Measurements from ENCODE around the gene CLVS2.

CLVS2 gene

GRCh38 chr6:123105561-123105960, 109.5 kb downstream of the CLVS2 start:
- H3K9me3 ChIP-seq (ENCODE audit: control insufficient read depth, low read length): peaks cover 2% of the 10 kb centered on the region
- no peaks in the 10 kb centered on the region for H3K27me3 ChIP-seq (replicated peaks; ENCODE audit: control insufficient read depth, insufficient read depth, low read length, poor library complexity, severe bottlenecking)
- no peak for DNase-seq
- no peaks in the 10 kb centered on the region for H3K36me3 ChIP-seq (ENCODE audit: control insufficient read depth, insufficient read depth, low read length)
- no peak overlapping the region for H3K4me3 ChIP-seq (ENCODE audit: insufficient read depth, low read depth, low read length, poor library complexity, severe bottlenecking)
- H3K27ac ChIP-seq (ENCODE audit: insufficient read depth, low read length, poor library complexity, severe bottlenecking): no peak overlapping the region
- H3K4me1 ChIP-seq (ENCODE audit: control insufficient read depth, insufficient read depth, low read length, poor library complexity, severe bottlenecking): no peaks in the 10 kb centered on the region

GRCh38 chr6:123116370-123116769, 120.3 kb downstream of the CLVS2 start:
- Histone ChIP-seq H3K4me3 (ENCODE audit: insufficient read depth, low read depth, low read length, poor library complexity, severe bottlenecking) (no peak overlapping the region), H3K27ac (ENCODE audit: insufficient read depth, low read length, poor library complexity, severe bottlenecking) (no peak overlapping the region), H3K9me3 (ENCODE audit: control insufficient read depth, low read length) (no peaks in the 10 kb centered on the region), H3K36me3 (ENCODE audit: control insufficient read depth, insufficient read depth, low read length) (no peaks in the 10 kb centered on the region), H3K27me3 (replicated peaks; ENCODE audit: control insufficient read depth, insufficient read depth, low read length, poor library complexity, severe bottlenecking) (no peaks in the 10 kb centered on the region), H3K4me1 (ENCODE audit: control insufficient read depth, insufficient read depth, low read length, poor library complexity, severe bottlenecking) (no peaks in the 10 kb centered on the region)
- DNase-seq: no peak

GRCh38 chr6:123117145-123117908, 121.3 kb downstream of the CLVS2 start:
- Histone ChIP-seq H3K27me3 (replicated peaks; ENCODE audit: control insufficient read depth, insufficient read depth, low read length, poor library complexity, severe bottlenecking) (no peaks in the 10 kb centered on the region), H3K4me3 (ENCODE audit: insufficient read depth, low read depth, low read length, poor library complexity, severe bottlenecking) (no peak overlapping the region), H3K4me1 (ENCODE audit: control insufficient read depth, insufficient read depth, low read length, poor library complexity, severe bottlenecking) (no peaks in the 10 kb centered on the region), H3K9me3 (ENCODE audit: control insufficient read depth, low read length) (no peaks in the 10 kb centered on the region), H3K36me3 (ENCODE audit: control insufficient read depth, insufficient read depth, low read length) (no peaks in the 10 kb centered on the region), H3K27ac (ENCODE audit: insufficient read depth, low read length, poor library complexity, severe bottlenecking) (no peak overlapping the region)
- no peak for DNase-seq

DNA sequence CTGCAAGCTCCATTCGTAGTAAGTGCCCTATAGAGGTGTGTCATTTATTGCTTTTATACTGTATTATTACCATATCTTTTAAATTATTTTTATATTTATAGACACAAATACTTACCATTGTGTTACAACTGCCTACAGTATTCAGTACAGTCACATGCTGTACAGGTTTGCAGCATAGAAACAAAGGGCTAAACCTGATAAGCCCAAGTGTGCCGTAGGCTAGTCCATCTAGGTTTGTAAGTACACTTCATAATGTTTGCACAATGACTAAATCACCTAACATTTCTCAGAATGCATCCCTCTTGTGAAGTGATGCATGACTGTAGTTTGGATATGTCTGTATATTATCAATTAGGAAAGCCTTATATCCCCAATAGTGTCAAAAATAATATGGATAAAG, 122.8 kb downstream of the CLVS2 start:
- no peaks in the 10 kb centered on the region for H3K27me3 ChIP-seq (replicated peaks; ENCODE audit: control insufficient read depth, insufficient read depth, low read length, poor library complexity, severe bottlenecking)
- no peaks in the 10 kb centered on the region for H3K9me3 ChIP-seq (ENCODE audit: control insufficient read depth, low read length)
- H3K27ac ChIP-seq (ENCODE audit: insufficient read depth, low read length, poor library complexity, severe bottlenecking): no peak overlapping the region
- no peaks in the 10 kb centered on the region for H3K4me1 ChIP-seq (ENCODE audit: control insufficient read depth, insufficient read depth, low read length, poor library complexity, severe bottlenecking)
- no peak overlapping the region for H3K4me3 ChIP-seq (ENCODE audit: insufficient read depth, low read depth, low read length, poor library complexity, severe bottlenecking)
- DNase-seq: no peak
- H3K36me3 ChIP-seq (ENCODE audit: control insufficient read depth, insufficient read depth, low read length): no peaks in the 10 kb centered on the region
